Mammary epithelial cell (primary cell): Measurements from ENCODE around the gene MYH13.

Experiments used
- EZH2 ChIP-seq: IDR thresholded peaks from 2 replicates; pipeline ENCODE4 v1.6.1; 2012; ENCODE audit warnings: low read length, inconsistent platforms, borderline replicate concordance
- TF ChIP-seq, protein P1 (sequence below), 2 donors: IDR thresholded peaks in 1 of 2; conservative IDR thresholded peaks in 1 of 2; 2 replicates each; pipeline ENCODE4 v1.5.1; 2011 to 2012; ENCODE audit warnings: inconsistent platforms in 2 of 2, low read length in 2 of 2, mild to moderate bottlenecking in 2 of 2, control low read depth in 1 of 2, low read depth in 1 of 2; ENCODE audit not compliant: insufficient read depth in 1 of 2; ENCODE audit errors: extremely low read depth in 1 of 2

DNA sequence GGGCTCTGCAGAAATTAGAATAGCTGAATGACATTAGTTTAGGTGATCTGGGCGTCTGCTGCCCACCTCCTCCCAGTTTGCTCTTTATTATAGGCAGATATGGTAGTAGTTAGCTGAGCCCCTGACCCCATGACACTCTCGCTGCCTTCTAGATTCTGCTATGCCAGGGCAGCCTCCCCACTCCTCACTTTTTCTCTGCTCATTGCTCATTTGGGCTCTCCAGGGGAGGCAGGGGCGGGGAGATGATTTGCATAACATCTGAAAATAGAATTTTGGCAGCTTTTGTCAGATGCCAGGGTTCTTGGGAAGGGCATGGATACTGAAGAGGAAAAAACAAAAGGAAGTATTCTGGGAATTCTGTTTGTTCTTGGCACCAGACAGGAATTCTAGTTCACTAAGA is 96.4 kb downstream of the MYH13 start:
- TF ChIP-seq, protein P1, sequence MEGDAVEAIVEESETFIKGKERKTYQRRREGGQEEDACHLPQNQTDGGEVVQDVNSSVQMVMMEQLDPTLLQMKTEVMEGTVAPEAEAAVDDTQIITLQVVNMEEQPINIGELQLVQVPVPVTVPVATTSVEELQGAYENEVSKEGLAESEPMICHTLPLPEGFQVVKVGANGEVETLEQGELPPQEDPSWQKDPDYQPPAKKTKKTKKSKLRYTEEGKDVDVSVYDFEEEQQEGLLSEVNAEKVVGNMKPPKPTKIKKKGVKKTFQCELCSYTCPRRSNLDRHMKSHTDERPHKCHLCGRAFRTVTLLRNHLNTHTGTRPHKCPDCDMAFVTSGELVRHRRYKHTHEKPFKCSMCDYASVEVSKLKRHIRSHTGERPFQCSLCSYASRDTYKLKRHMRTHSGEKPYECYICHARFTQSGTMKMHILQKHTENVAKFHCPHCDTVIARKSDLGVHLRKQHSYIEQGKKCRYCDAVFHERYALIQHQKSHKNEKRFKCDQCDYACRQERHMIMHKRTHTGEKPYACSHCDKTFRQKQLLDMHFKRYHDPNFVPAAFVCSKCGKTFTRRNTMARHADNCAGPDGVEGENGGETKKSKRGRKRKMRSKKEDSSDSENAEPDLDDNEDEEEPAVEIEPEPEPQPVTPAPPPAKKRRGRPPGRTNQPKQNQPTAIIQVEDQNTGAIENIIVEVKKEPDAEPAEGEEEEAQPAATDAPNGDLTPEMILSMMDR (conservative IDR thresholded peaks at IDR 0.05 in 1 of 2, IDR thresholded peaks at IDR 0.05 in 1 of 2; ENCODE audit: extremely low read depth in 1 of 2, insufficient read depth in 1 of 2, low read depth in 1 of 2, low read length in 2 of 2) = no peak
- no peak for TF ChIP-seq EZH2
